Myocyte (in vitro differentiated cells): ENCODE measurements around the gene FBXO15. TPM values are rescaled to one million over a fixed set of nuclear protein-coding genes. Genes with fewer than 3 reads are reported as not detected.

Experiments
- DNase-seq: peaks from one replicate; pipeline ENCODE4 v3.0.0-alpha.2; 2012; ENCODE audit warnings: low read depth
- total RNA-seq: library from RNA; depleted of rRNA; stranded (reverse); fragments of >200 nt; gene quantifications from 2 replicates; pipeline ENCODE4 v1.2.3, GENCODE V29; 2014

Gene FBXO15
- total RNA-seq, 1 donor from 2014 or later, result 0.91 TPM

DNA sequence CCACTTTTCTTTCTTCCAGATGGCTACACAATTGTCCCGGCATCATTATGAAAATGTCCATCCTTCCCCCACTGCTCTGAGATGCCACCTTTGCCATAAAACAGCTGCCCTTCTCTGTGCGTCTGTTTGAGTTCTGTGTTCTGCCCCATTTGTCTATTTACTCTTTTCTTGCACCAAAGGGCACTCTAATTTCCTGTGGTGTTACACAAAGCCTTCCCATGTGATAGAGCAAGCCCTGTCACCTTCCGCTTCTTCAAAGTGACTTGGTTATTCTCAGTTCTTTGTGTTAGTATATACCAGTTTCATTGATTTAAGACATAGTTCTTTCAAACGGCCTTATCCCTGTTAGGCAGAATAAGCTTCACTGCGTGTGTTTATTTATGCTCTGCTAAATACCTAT is 84.1 kb downstream of the FBXO15 start:
- DNase-seq, result no peak

DNA sequence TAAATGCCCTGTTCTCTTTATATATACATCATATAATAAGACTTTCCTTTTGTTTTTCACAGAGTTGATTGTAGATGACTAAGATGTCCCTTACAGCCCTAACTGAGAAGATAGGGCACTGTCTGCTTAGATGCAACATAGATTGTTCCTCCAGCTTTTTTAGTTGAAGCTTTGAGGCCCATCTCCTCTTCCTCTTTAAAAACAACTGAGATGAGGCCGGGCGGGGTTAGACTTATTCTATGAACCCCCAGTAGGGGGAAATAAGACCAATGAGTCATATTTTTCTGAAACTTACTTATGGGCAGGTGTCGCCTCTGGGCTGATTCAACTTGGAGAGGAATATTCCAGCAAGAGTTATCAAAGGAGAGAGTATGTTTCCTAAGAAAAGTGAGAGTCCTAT is 84.6 kb downstream of the FBXO15 start:
- DNase-seq, result no peak

DNA sequence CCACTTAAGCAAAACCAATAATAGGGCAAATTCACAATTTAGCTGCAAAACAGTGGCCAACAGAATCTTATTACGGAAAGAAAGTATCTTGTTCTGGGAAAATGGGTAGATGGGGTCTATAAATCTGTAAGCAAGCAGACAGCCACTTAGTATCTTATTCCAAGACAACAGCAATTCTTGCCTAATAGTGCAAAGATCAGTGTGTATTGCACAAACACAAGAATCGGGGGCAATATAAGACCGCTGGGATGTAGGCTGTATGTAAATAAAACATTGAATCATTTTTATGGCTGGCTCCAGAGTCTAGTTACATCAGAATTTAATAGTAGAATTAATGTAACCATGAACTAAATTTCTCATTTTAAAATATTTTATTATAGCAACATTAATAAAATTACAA is 85.6 kb downstream of the FBXO15 start:
- DNase-seq, result no peak

DNA sequence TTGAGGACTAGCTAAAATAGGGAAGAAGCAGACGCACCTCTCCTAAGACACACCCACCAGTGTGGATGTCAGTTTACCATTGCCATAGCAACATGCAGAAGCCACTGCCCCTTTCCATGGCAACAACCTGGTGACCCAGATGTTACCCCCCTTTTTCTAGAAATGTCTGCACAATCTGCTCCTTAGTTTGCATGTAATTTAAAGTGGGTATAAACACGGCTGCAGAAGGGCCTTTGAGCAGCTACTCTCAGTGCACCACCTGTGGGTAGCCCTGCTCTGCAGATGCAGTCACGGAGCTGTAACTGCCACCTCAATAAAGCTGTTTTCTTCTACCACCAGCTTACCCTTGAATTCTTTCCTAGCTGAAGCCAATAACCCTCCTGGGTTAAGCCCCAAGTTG is 87.1 kb downstream of the FBXO15 start:
- DNase-seq, result no peak

DNA sequence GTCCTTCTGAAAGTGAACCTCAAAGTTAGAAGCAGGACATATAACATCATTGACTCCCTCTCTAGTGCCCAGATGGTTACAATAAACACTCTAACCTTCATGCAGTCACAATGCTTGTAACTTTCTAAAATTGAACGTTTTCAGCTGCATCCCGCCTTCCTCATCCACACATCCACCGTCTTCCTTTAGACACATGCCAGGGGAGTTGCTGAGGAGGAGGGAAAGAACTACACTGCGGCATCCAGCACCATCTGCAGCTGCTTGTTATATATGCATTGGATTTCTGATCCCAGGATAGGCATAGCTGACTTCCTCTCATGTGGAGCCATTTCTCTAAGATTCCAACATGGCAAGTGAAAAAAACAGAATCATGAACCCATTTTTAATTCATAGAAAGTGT is 96.8 kb downstream of the FBXO15 start:
- DNase-seq, result no peak

DNA sequence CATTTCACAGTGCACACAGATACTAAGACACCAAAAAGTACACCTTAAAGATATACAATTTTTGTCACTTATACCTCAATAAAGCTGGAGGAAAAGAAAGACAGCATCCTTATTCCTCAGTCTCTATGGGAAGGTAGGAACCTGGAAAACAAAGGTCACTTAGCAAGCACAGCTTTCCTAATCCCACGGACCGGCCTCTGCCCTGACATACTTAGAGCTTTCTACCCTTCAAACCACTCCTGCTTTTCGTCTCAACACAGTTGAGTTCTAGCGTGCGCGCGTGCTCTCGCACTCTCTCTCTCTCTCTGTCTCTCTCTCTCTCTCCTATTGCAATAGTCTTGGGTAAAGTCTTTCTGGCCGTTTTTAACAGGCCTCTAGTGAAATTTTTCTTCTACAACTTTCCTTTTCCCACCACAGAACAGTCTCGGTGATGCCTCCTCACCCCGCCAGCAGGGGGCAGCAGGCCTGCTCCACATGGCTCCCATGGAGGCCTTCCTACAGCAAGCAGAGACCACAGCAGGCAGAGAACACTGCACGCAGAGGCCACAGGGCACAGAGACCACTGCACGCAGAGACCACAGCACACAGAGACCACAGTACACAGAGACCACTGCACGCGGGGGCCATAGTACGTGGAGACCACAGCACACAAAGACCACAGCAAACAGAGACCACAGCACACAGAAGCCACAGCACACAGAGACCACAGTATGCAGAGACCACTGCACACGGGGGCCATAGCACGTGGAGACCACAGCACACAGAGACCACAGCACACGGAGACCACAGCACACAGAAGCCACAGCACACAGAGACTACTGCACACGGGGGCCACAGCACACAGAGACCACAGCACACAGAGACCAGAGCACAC is 106.9 kb downstream of the FBXO15 start:
- no peak for DNase-seq

DNA sequence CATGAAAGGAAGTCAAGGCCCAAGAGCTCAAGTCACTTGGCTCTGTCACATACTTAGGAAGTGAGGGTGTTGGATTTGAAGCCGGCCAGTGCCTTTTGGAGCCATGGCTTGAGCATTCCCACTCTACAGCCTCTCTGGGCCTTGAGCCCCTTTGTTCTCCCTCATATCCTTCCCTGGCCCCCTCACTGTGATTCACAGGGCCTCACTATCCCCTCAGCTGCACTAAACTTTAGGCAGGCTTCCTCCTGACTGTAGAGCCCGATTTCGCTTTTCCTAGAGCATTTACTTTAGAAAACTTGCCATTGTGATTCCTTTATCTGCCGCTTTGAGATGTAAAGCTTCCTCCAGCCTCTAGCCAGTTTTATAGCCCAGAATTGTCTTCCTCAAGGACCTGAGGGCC is 107.6 kb downstream of the FBXO15 start:
- DNase-seq, result no peak

DNA sequence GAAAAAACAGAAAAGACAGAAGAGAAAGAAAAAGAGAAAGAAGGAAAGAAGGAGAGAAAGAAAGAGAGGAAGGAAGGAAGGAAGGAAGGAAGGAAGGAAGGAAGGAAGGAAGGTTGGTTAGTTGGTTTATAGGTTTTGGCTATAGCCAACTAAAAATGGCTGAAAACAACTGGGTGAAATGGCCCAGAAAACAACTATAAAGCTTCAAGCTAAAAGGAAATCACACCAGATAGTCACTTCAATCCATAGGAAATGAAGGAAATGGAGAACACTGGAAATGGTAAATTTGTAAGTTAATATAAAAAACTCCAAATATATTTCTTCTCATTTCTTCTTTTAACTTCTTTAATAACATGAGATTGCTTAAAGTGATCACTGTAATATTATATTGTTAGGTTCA is 118.5 kb downstream of the FBXO15 start:
- no peak for DNase-seq

Other genes with a start within 250 kb of the FBXO15 start
- 29.6 and 44.9 TPM in 2 replicates for gene TIMM21, start 689 bp upstream of the FBXO15 start, total RNA-seq
- 48.7 and 66.2 TPM in 2 replicates for gene CYB5A, start 144.1 kb upstream of the FBXO15 start, total RNA-seq
- not detected in 2 replicates for gene C18orf63, start 168.0 kb upstream of the FBXO15 start, total RNA-seq